ENCODE results near the gene LIFR.

DNA sequence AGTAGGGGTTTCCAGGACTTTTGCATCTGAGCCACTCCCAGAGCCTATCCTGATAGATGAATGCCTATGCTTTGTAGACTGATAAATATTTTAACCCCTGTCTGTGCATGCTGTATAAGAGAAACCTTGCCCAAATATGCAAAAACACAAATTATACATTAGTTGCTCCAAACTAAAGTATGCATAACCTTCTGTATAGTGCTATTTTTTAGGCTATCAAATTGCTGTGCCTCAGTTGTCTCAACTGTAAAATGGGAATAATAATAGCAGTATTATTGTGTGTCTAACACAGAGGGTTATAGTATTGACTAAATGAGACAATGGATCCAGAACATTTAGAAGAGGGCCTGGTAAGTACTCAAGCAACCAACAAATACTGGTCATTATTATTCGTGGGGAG is 117.7 kb downstream of the LIFR start:
- TF ChIP-seq POLR2AphosphoS5 (IDR thresholded peaks at IDR 0.05) (no peak), CTCF (IDR thresholded peaks at IDR 0.05; ENCODE audit: poor library complexity, severe bottlenecking) (no peak), RAD21 (conservative IDR thresholded peaks at IDR 0.05) (no peak)

All from neural cell (in vitro differentiated cells).